Measurements from ENCODE around the gene STAT5A.
"Not testable (repeated sequence)": the region's sequence is repeated elsewhere in the genome, so short reads cannot be mapped to it uniquely, and the experiment has no call there.

The STAT5A gene

GRCh38 chr17:42286411-42287221 is 1.7 kb upstream of the STAT5A start:
- DNase-seq = no peak

DNA sequence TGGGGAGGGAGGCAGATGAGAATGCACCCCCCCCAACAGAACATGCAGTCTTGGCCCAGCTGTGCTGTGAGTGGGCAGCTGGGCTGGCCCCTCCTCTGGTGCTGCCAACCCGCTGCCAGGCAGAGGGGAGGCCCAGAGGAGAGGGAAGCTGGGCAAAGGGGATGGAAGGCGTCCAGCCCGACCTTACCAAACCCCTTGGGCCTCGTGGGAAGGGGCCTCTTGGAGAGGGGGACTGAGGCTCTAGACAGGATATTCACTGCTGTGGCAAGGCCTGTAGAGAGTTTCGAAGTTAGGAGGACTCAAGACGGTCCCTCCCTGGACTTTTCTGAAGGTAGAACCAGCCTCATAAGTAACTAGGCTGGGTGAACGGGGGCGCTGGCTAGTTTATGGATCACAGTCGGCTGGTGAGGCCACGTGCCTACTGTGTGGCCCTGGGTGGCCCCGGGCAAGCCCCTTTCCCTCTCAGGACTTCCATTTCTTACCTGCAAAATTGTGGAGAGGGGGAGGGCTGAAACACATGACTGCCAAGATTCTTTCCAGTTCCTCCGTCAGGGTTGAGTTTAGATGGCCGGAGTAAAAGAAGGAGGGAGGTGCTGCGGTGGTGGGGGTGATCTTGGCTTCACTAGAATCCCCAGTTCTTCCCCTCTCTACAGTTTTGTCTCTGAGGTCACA is 857 bp upstream of the STAT5A start:
- DNase-seq = no peak

- peak; percentile 36 for DNase-seq
These were observed 709 bp downstream of the STAT5A start for GRCh38 chr17:42288803-42289610.

DNA sequence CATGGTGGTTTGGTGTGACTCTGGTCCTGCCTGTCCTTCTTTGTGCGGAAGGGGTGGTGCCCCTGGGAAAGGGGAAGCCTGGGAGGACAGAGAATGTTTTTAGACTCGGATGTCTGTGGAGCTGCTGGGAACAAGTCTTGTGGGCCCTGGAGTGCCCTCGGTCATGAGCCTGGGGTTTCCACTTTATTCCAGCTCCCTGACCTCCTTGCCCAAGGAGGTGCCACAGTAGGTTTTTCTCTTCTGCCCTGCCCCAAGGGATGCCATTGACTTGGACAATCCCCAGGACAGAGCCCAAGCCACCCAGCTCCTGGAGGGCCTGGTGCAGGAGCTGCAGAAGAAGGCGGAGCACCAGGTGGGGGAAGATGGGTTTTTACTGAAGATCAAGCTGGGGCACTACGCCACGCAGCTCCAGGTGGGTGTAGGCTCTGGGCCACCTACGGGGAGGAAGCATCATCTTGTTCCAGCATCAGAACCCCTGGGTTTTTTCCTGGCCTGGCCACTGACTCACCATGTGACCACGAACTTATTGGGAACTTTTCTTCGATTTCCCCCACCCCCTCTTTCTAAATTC is 1.4 kb downstream of the STAT5A start:
- DNase-seq = no peak

DNA sequence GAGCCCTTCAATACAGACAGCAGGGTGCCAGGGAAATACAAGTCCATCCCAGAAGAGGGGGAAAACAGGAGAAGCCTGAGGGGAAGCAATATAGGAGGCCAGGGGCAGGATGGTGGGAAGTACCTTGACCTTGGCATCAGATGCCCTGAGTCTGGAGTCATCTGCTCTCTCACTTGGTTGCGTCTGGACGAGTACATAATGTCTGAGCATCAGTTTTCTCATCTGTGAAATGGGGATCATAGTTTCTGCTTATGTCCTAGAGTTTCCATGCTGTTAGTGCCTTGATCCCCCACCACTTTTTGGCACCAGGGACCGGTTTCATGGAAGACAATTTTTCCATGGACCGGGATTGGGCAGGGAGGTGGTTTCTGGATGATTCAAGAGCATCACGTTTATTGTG is 2.3 kb downstream of the STAT5A start:
- DNase-seq = no peak

DNA sequence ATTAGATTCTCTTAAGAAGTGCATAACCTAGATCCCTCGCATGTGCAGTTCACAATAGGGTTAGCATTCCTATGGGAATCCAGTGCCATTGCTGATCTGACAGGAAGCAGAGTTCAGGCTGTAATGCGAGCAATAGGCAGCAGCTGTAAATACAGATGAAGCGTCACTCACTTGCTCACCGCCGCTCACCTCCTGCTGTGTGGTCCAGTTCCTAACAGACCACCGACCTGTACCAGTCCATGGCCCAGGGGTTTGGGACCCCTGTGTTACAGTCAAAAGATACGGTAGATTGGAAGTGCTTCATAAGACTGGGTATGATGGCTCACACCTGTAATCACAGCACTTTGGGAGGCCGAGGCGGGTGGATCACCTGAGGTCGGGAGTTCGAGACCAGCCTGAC is 2.8 kb downstream of the STAT5A start:
- DNase-seq = no peak

DNA sequence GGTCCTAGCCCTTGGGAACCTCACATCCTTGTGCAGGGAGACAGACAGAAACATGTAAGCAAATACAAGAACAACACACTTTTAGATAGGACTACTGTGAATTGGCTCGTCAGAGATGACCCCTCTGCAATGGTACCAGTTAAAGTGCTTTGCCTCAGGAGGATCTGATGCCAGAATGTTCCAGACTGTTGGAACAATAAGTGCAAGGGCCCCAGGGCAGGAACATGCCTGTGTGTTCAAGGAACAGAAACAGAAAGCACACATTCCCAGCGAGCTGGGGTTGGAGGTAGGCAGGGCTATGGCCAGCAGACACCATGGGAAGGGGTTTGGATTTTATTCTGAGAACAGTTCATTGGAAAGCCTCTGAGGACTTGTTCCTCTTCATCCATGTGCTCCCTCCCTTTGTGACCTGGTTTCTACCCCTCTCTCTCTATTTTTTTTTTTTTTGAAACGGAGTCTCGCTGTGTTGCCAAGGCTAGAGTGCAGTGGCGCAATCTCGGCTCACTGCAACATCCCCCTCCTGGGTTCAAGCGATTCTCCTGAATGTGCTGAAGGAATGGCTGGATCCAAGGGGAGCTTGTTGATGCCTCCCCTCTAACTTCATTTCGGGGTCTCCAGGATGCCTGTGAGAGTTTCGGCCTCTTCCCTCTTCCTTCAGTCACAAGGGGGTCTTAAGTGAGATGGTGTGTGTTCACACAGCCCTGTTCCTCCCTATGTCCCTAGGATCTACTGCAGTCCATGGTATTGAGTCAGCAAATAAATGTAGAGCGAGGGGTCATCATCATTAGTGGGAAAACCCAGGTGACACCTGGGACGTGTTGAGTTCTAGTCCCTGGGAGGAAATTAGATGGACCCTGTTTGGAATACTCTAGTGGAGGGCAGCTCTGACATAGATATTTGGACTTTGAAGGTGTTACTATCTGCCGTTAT is 6.4 kb downstream of the STAT5A start:
- no peak for DNase-seq

GRCh38 chr17:42296012-42296411 is 7.7 kb downstream of the STAT5A start:
- no peak for DNase-seq

GRCh38 chr17:42297775-42298174 is 9.5 kb downstream of the STAT5A start:
- not testable (repeated sequence) for DNase-seq

GRCh38 chr17:42299361-42299760 is 11.1 kb downstream of the STAT5A start:
- DNase-seq = not testable (repeated sequence)

DNA sequence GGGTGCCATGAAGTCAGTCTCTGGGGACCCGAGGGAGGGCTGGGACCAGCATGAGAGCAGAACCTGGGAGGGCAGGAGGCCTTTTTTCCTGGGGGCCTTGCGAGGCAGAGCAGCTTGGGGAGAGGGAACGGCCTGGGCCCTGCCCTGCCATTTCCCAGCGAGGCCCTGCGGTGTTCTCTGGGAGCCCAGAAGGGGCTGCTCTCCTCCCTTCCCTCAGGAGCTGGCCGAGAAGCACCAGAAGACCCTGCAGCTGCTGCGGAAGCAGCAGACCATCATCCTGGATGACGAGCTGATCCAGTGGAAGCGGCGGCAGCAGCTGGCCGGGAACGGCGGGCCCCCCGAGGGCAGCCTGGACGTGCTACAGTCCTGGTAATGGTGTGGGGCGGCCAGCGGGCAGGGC is 11.6 kb downstream of the STAT5A start:
- not testable (repeated sequence) for DNase-seq

DNA sequence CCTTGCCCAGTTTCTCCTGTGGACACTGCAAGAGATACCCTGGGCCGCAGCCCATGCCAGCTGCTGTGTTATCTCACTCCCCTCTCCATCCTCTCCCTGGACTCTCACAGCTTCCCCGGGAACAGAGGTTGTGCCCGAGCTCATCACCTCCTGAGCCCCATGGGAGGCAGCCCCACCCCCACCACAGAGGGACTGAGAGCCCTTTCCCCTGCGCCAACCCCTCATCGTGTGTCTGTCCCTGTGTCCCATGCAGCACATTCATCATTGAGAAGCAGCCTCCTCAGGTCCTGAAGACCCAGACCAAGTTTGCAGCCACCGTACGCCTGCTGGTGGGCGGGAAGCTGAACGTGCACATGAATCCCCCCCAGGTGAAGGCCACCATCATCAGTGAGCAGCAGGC is 12.7 kb downstream of the STAT5A start:
- DNase-seq = no peak

- no peak for DNase-seq
These were observed 15.4 kb downstream of the STAT5A start for GRCh38 chr17:42303694-42304093.

- no peak for DNase-seq
These were observed 16.1 kb downstream of the STAT5A start for GRCh38 chr17:42304187-42305030.

- not testable (repeated sequence) for DNase-seq
These were observed 16.7 kb downstream of the STAT5A start for GRCh38 chr17:42305031-42305330.

DNA sequence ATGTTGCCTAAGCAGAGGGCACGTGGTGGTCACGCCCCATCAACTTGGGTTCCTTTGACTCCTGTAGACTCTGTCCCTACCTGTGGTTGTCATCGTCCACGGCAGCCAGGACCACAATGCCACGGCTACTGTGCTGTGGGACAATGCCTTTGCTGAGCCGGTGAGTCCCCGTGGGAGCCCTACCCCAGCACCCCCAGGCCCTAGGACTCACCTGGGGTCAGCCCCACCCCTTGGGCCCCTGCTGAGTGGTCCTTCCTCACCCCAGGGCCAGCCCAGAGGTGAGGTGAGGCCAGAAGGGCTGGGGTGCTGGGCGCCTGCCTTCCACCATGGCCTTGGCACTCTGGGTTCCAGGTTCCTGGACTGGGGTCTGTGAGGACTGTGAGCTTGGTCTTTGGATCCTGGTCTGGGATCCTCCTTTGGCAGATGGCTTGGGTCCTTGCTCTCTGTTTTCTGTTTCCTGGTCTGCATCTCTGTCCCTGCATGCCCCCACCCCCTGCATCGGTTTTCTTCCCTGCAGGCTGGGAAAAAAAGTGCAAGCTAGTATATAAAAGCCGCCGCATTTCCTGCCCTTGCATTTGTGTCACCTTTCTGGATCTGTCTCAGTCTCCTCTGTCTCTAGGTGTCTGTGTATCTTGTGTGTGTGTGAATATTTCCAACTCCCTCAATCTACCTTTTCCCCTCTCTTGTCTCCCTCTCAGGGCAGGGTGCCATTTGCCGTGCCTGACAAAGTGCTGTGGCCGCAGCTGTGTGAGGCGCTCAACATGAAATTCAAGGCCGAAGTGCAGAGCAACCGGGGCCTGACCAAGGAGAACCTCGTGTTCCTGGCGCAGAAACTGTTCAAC is 17.5 kb downstream of the STAT5A start:
- DNase-seq = no peak

DNA sequence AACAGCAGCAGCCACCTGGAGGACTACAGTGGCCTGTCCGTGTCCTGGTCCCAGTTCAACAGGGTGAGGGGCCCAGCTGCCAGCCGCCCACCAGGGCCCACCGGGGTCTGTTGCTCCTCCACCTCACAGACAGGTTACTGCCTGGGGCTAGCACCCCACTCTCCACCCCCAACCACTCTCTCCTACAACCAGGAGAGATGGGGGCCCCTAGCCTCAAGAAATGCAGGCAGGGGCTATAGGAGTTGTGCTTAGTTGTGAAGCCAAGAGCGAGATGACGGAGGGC is 18.0 kb downstream of the STAT5A start:
- DNase-seq = no peak

- no peak for DNase-seq
These were observed 19.1 kb downstream of the STAT5A start for GRCh38 chr17:42307362-42307927.

DNA sequence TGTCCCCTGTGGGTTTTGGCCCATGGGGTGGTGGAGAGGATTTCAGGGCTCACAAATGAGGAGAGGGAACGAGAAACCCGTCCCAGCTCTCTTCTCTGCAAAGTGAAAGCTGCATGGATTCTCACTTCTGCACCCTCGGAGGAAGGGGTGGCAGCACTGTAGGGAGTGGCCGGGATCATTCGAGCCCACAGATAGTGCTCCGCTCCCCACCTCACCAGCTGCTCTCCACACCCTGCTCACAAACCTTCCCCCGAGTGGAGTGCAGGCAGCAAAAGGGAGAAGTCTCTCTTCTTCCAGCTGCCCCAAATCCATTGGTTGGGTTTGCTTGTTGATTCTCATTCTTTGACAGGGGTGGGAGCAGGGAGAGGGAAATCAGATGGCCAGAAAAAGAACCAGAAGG is 20.1 kb downstream of the STAT5A start:
- no peak for DNase-seq

- no peak for DNase-seq
These were observed 20.8 kb downstream of the STAT5A start for GRCh38 chr17:42309142-42309541.

Measured in activated CD4-positive, alpha-beta T cell treated with anti-CD3 and anti-CD28 coated beads for 1 hour (primary cell).